ENCODE measurements around the gene KIAA0586. TPM values are rescaled to one million over a fixed set of nuclear protein-coding genes. Genes with fewer than 3 reads are reported as not detected.

The KIAA0586 gene
- total RNA-seq, 1 experiment from 2014 or later = 26.2 TPM

GRCh38 chr14:58444627-58445026 lies 17.1 kb downstream of the KIAA0586 start:
- TF ChIP-seq CTCF (IDR thresholded peaks at IDR 0.05; ENCODE audit: unreplicated experiment) = no peak
- no TSS peak for BruUV-seq (replicated peaks)
- no peak overlapping the region for H3K4me3 Mint-ChIP-seq (ENCODE audit: unreplicated experiment)
- no peaks in the 10 kb centered on the region for H3K4me1 Mint-ChIP-seq (ENCODE audit: insufficient read depth, unreplicated experiment)
- ChIA-PET CTCF (no interaction called here), POLR2A (interaction anchor here (3.0 kb wide), 1 partner anchor 11 kb away, joined by 14 read pairs; no protein-coding TSS in a partner anchor)
- H3K27ac Mint-ChIP-seq (ENCODE audit: low read depth, unreplicated experiment) = no peak overlapping the region
- H3K9me3 Mint-ChIP-seq (ENCODE audit: unreplicated experiment) = no peaks in the 10 kb centered on the region
- H3K36me3 Mint-ChIP-seq (ENCODE audit: insufficient read depth, unreplicated experiment) = peaks cover 43% of the 10 kb centered on the region
- no peaks in the 10 kb centered on the region for H3K27me3 Mint-ChIP-seq (ENCODE audit: insufficient read depth, unreplicated experiment)
- DNase-seq (ENCODE audit: unreplicated experiment) = no peak
- intact Hi-C loops (cut with micrococcal nuclease) = no loop called here

- intact Hi-C loops (cut with micrococcal nuclease) = loop anchor here (5.0 kb wide), 1 partner anchor 348 kb away; no protein-coding TSS in a partner anchor
- Mint-ChIP-seq H3K27ac (ENCODE audit: low read depth, unreplicated experiment) (peak overlapping the region; percentile 87), H3K9me3 (ENCODE audit: unreplicated experiment) (peaks cover 6% of the 10 kb centered on the region), H3K36me3 (ENCODE audit: insufficient read depth, unreplicated experiment) (peaks cover 45% of the 10 kb centered on the region), H3K27me3 (ENCODE audit: insufficient read depth, unreplicated experiment) (no peaks in the 10 kb centered on the region), H3K4me3 (ENCODE audit: unreplicated experiment) (peak overlapping the region; percentile 47), H3K4me1 (ENCODE audit: insufficient read depth, unreplicated experiment) (peaks cover 13% of the 10 kb centered on the region)
- ChIA-PET CTCF (interaction anchor here (0.6 to 0.7 kb wide), 3 partner anchors 45 to 1026 kb away, joined by 3 to 5 read pairs (median 3); no protein-coding TSS in a partner anchor), POLR2A (interaction anchor here (0.9 to 2.4 kb wide), 14 partner anchors 9 to 255 kb away, joined by 3 to 20 read pairs (median 4); partner anchors contain the start of genes ACTR10, ARID4A, KIAA0586 and TIMM9)
- no TSS peak for BruUV-seq (replicated peaks)
- peak; percentile 80 for DNase-seq (ENCODE audit: unreplicated experiment)
- TF ChIP-seq CTCF (IDR thresholded peaks at IDR 0.05; ENCODE audit: unreplicated experiment) = no peak
Measured at GRCh38 chr14:58455593-58456265, 28.2 kb downstream of the KIAA0586 start.

GRCh38 chr14:58460772-58461171 lies 33.3 kb downstream of the KIAA0586 start:
- Mint-ChIP-seq H3K27me3 (ENCODE audit: insufficient read depth, unreplicated experiment) (no peaks in the 10 kb centered on the region), H3K27ac (ENCODE audit: low read depth, unreplicated experiment) (no peak overlapping the region), H3K4me3 (ENCODE audit: unreplicated experiment) (no peak overlapping the region), H3K4me1 (ENCODE audit: insufficient read depth, unreplicated experiment) (peaks cover 7% of the 10 kb centered on the region), H3K9me3 (ENCODE audit: unreplicated experiment) (no peaks in the 10 kb centered on the region), H3K36me3 (ENCODE audit: insufficient read depth, unreplicated experiment) (peaks cover 22% of the 10 kb centered on the region)
- no peak for DNase-seq (ENCODE audit: unreplicated experiment)
- intact Hi-C loops (cut with micrococcal nuclease) = no loop called here
- no TSS peak for BruUV-seq (replicated peaks)
- TF ChIP-seq CTCF (IDR thresholded peaks at IDR 0.05; ENCODE audit: unreplicated experiment) = no peak
- ChIA-PET CTCF (no interaction called here), POLR2A (no interaction called here)

- POLR2A ChIA-PET = interaction anchor here (1.2 to 1.6 kb wide), 2 partner anchors 35 to 165 kb away, joined by 4 to 7 read pairs; partner anchors contain the start of genes ARID4A, KIAA0586 and TIMM9
- no TSS peak for BruUV-seq (replicated peaks)
- no peak overlapping the region for H3K27ac Mint-ChIP-seq (ENCODE audit: low read depth, unreplicated experiment)
- peaks cover 32% of the 10 kb centered on the region for H3K36me3 Mint-ChIP-seq (ENCODE audit: insufficient read depth, unreplicated experiment)
- H3K9me3 Mint-ChIP-seq (ENCODE audit: unreplicated experiment) = no peaks in the 10 kb centered on the region
- H3K4me1 Mint-ChIP-seq (ENCODE audit: insufficient read depth, unreplicated experiment) = no peaks in the 10 kb centered on the region
- intact Hi-C loops (cut with micrococcal nuclease) = no loop called here
- H3K27me3 Mint-ChIP-seq (ENCODE audit: insufficient read depth, unreplicated experiment) = no peaks in the 10 kb centered on the region
- CTCF ChIA-PET = interaction anchor here (0.6 kb wide), 1 partner anchor 347 kb away, joined by 3 read pairs; no protein-coding TSS in a partner anchor
- H3K4me3 Mint-ChIP-seq (ENCODE audit: unreplicated experiment) = no peak overlapping the region
- no peak for DNase-seq (ENCODE audit: unreplicated experiment)
- no peak for TF ChIP-seq CTCF (IDR thresholded peaks at IDR 0.05; ENCODE audit: unreplicated experiment)
Measured at GRCh38 chr14:58463147-58463546, 35.6 kb downstream of the KIAA0586 start.

All from MCF 10A (cell line).